ENCODE measurements around the gene PDCD4.

- no peak for TF ChIP-seq CTCF (conservative IDR thresholded peaks at IDR 0.05)
- TF ChIP-seq ZFX (IDR thresholded peaks at IDR 0.05) = no peak
Measured at GRCh38 chr10:110827875-110828274, 43.9 kb upstream of the PDCD4 start.
